WERI-Rb-1 (cell line): Measurements from ENCODE around the gene FRMD4A.

Experiments used
- DNase-seq: peaks from one replicate; pipeline ENCODE4 v3.0.0-alpha.2; 2020
- H3K27ac ChIP-seq: fragments of 250-450 bp; sonication (Bioruptor Pico); 2 replicates; pipeline ENCODE4 v1.5.1; 2020; ENCODE audit warnings: mild to moderate bottlenecking, moderate library complexity
- H3K27me3 ChIP-seq: fragments of 250-450 bp; sonication (Bioruptor Pico); 2 replicates; pipeline ENCODE4 v1.5.1; 2021; ENCODE audit warnings: mild to moderate bottlenecking, low read depth, moderate library complexity; ENCODE audit not compliant: insufficient read depth, severe bottlenecking
- H3K36me3 ChIP-seq: fragments of 250-450 bp; sonication (Bioruptor Pico); 2 replicates; pipeline ENCODE4 v1.5.1; 2020; ENCODE audit warnings: mild to moderate bottlenecking, moderate library complexity
- H3K4me3 ChIP-seq: 2 replicates; pipeline ENCODE4 v1.5.1; 2011; ENCODE audit warnings: low read depth, mild to moderate bottlenecking, control low read depth, low read length
- H3K9me3 ChIP-seq: fragments of 250-450 bp; sonication (Bioruptor Pico); 2 replicates; pipeline ENCODE4 v1.5.1; 2021; ENCODE audit warnings: mild to moderate bottlenecking, moderate library complexity; ENCODE audit not compliant: severe bottlenecking
- CTCF ChIP-seq: IDR thresholded peaks from 2 replicates; pipeline ENCODE4 v1.5.1; 2011; ENCODE audit warnings: low read depth, mild to moderate bottlenecking, control low read depth, inconsistent platforms, low read length

Gene FRMD4A

GRCh38 chr10:14116021-14116420 is 214.7 kb downstream of the FRMD4A start:
- no peak for TF ChIP-seq CTCF
- H3K36me3 ChIP-seq = no peaks in the 10 kb centered on the region
- no peaks in the 10 kb centered on the region for H3K9me3 ChIP-seq
- H3K27ac ChIP-seq = no peak overlapping the region
- no peak for DNase-seq
- no peaks in the 10 kb centered on the region for H3K27me3 ChIP-seq
- no peak overlapping the region for H3K4me3 ChIP-seq

GRCh38 chr10:14114791-14115190 is 215.9 kb downstream of the FRMD4A start:
- H3K27ac ChIP-seq = no peak overlapping the region
- DNase-seq = peak; percentile 19
- H3K9me3 ChIP-seq = no peaks in the 10 kb centered on the region
- TF ChIP-seq CTCF = no peak
- no peak overlapping the region for H3K4me3 ChIP-seq
- no peaks in the 10 kb centered on the region for H3K36me3 ChIP-seq
- H3K27me3 ChIP-seq = no peaks in the 10 kb centered on the region

- Histone ChIP-seq H3K9me3 (no peaks in the 10 kb centered on the region), H3K27ac (no peak overlapping the region), H3K4me3 (no peak overlapping the region), H3K27me3 (no peaks in the 10 kb centered on the region), H3K36me3 (no peaks in the 10 kb centered on the region)
- no peak for DNase-seq
- TF ChIP-seq CTCF = no peak
These were observed 218.7 kb downstream of the FRMD4A start for GRCh38 chr10:14112056-14112455.

- TF ChIP-seq CTCF = no peak
- Histone ChIP-seq H3K36me3 (no peaks in the 10 kb centered on the region), H3K27me3 (no peaks in the 10 kb centered on the region), H3K9me3 (no peaks in the 10 kb centered on the region), H3K4me3 (no peak overlapping the region), H3K27ac (no peak overlapping the region)
- no peak for DNase-seq
These were observed 219.5 kb downstream of the FRMD4A start for GRCh38 chr10:14111208-14111607.

GRCh38 chr10:14106828-14107227 is 223.9 kb downstream of the FRMD4A start:
- Histone ChIP-seq H3K4me3 (no peak overlapping the region), H3K27me3 (no peaks in the 10 kb centered on the region), H3K36me3 (no peaks in the 10 kb centered on the region), H3K9me3 (no peaks in the 10 kb centered on the region), H3K27ac (no peak overlapping the region)
- DNase-seq = no peak
- no peak for TF ChIP-seq CTCF

- H3K4me3 ChIP-seq = no peak overlapping the region
- peak; percentile 27 for DNase-seq
- no peak for TF ChIP-seq CTCF
- no peaks in the 10 kb centered on the region for H3K27me3 ChIP-seq
- no peak overlapping the region for H3K27ac ChIP-seq
- H3K9me3 ChIP-seq = no peaks in the 10 kb centered on the region
- no peaks in the 10 kb centered on the region for H3K36me3 ChIP-seq
These were observed 228.7 kb downstream of the FRMD4A start for GRCh38 chr10:14102056-14102455.
